Keratinocyte (primary cell): Measurements from ENCODE around the gene COLGALT1. TPM values are rescaled to one million over a fixed set of nuclear protein-coding genes. Genes with fewer than 3 reads are reported as not detected.

ENCODE experiments used
- DNase-seq: peaks from one replicate; pipeline ENCODE4 v3.0.0-alpha.2; 2011; ENCODE audit warnings: low read depth, missing footprints, low spot score
- FAIRE-seq: peaks from 2 replicates; lab custom pipeline; 2011; peaks lifted over from hg19 to GRCh38; lab: Jason Lieb, UNC
- H2AFZ ChIP-seq: 2 replicates; pipeline ENCODE4 v1.6.0; 2012; ENCODE audit warnings: low read length, control low read depth, inconsistent platforms; ENCODE audit not compliant: control insufficient read depth
- H3K27ac ChIP-seq: 2 replicates; pipeline ENCODE4 v1.5.1; 2011; ENCODE audit warnings: low read length; ENCODE audit not compliant: control insufficient read depth, insufficient read depth
- H3K27me3 ChIP-seq: 3 replicates; pipeline ENCODE4 v1.6.0; 2011; ENCODE audit warnings: low read length; ENCODE audit not compliant: control insufficient read depth, insufficient read depth; ENCODE audit errors: extremely low read depth
- H3K36me3 ChIP-seq, 2 experiments: 2 replicates in 1 of 2; 3 replicates in 1 of 2; pipeline ENCODE4 v1.5.1; 2011; ENCODE audit warnings: low read length in 2 of 2, mild to moderate bottlenecking in 1 of 2; ENCODE audit not compliant: control insufficient read depth in 2 of 2, insufficient read depth in 2 of 2; ENCODE audit errors: extremely low read depth in 1 of 2
- H3K4me1 ChIP-seq: 3 replicates; pipeline ENCODE4 v1.5.1; 2011; ENCODE audit warnings: low read length; ENCODE audit not compliant: control insufficient read depth, insufficient read depth; ENCODE audit errors: extremely low read depth
- H3K4me2 ChIP-seq: 3 replicates; pipeline ENCODE4 v1.6.0; 2011; ENCODE audit warnings: low read depth, low read length; ENCODE audit not compliant: control insufficient read depth, insufficient read depth; ENCODE audit errors: extremely low read depth
- H3K4me3 ChIP-seq, 3 experiments: fragments of 200-600 bp in 1 of 3; sonication (generic) in 1 of 3; 2 replicates in 2 of 3; 3 replicates in 1 of 3; pipeline ENCODE4 v1.5.1; 2011 to 2016; ENCODE audit warnings: low read length in 3 of 3, mild to moderate bottlenecking in 3 of 3, control low read depth in 2 of 3, inconsistent platforms in 1 of 3, low read depth in 1 of 3, mixed read lengths in 1 of 3, mixed run types in 1 of 3, moderate library complexity in 1 of 3; ENCODE audit not compliant: control insufficient read depth in 2 of 3, insufficient read depth in 2 of 3; ENCODE audit errors: extremely low read depth in 1 of 3
- H3K79me2 ChIP-seq: 2 replicates; pipeline ENCODE4 v1.6.0; 2012; ENCODE audit warnings: low read length; ENCODE audit not compliant: control insufficient read depth, insufficient read depth
- H3K9ac ChIP-seq: 3 replicates; pipeline ENCODE4 v1.6.0; 2011; ENCODE audit warnings: low read length; ENCODE audit not compliant: control insufficient read depth, insufficient read depth; ENCODE audit errors: extremely low read depth
- H3K9me1 ChIP-seq: 3 replicates; pipeline ENCODE4 v1.6.0; 2011; ENCODE audit warnings: low read length; ENCODE audit not compliant: control insufficient read depth, insufficient read depth; ENCODE audit errors: extremely low read depth
- H3K9me3 ChIP-seq: 2 replicates; pipeline ENCODE4 v1.5.1; 2012; ENCODE audit warnings: low read depth, low read length; ENCODE audit not compliant: control insufficient read depth
- H4K20me1 ChIP-seq: 3 replicates; pipeline ENCODE4 v1.6.0; 2011; ENCODE audit warnings: low read length; ENCODE audit not compliant: control insufficient read depth, insufficient read depth; ENCODE audit errors: extremely low read depth
- EZH2 ChIP-seq: IDR thresholded peaks from one replicate; pipeline ENCODE4 v1.6.1; 2012; ENCODE audit warnings: inconsistent platforms, mild to moderate bottlenecking, low read length, moderate library complexity
- dilution Hi-C: fragments of 300-500 bp; cut with MboI; formaldehyde crosslinking; loops from one replicate; pipeline ENCODE4 v1.7.0; 2020; ENCODE audit warnings: low sequenced_read_pairs; ENCODE audit not compliant: extremely low pct_ligation_motif_present
- polyA plus RNA-seq, 5 experiments: library from polyadenylated mRNA; depleted of rRNA in 3 of 5; stranded (reverse) in 3 of 5; stranded (forward) in 1 of 5; unstranded in 1 of 5; fragments of >200 nt; gene quantifications; 1 replicate in 1 of 5; 2 replicates in 3 of 5; 3 replicates in 1 of 5; pipeline versions ENCODE4 v1.2.1 to v1.2.3, GENCODE V29; 2011 to 2012; ENCODE audit warnings: missing spikeins in 2 of 5, low read depth in 1 of 5, low replicate concordance in 1 of 5
- TF ChIP-seq, protein P1 (sequence below), 3 experiments: IDR thresholded peaks in 1 of 3; conservative IDR thresholded peaks in 1 of 3; optimal IDR thresholded peaks in 1 of 3; 2 replicates in 2 of 3; 3 replicates in 1 of 3; pipeline versions ENCODE3 to v1.5.1; 2011; ENCODE audit warnings: low read length in 3 of 3, mild to moderate bottlenecking in 3 of 3, moderate library complexity in 2 of 3, control low read depth in 1 of 3, inconsistent platforms in 1 of 3; ENCODE audit not compliant: insufficient read depth in 2 of 3; ENCODE audit errors: extremely low read depth in 1 of 3

The COLGALT1 gene
- polyA plus RNA-seq, 1 donor (not counting 4 experiments of a cell fraction or from before 2014, with no cell fraction given) = 89.4 TPM

DNA sequence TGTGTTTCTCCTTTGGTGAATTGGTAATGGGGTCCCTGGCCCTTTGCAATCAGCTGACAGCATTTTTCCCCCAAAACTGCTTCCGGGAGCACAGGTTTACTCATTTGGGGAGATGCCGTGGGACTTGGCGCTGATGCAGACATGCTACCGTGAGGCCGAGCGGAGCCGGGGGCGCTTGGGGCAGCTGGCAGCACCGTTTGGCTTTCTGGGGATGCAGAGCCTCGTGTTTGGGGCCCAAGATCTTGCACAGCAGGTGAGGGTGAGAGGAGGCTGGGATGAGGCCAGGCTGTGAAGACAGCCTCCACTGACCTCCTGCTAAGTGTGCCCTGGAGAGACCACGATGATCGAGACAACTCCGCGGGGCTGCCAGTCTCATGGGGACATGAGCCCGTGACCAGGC lies 13.4 kb upstream of the COLGALT1 start:
- H3K9me1 ChIP-seq = no peaks in the 10 kb centered on the region
- no peaks in the 10 kb centered on the region for H3K36me3 ChIP-seq
- no peak for FAIRE-seq
- H3K79me2 ChIP-seq = no peaks in the 10 kb centered on the region
- no peak overlapping the region for H3K4me3 ChIP-seq
- no peak overlapping the region for H2AFZ ChIP-seq
- no peak for TF ChIP-seq EZH2
- TF ChIP-seq, protein P1, sequence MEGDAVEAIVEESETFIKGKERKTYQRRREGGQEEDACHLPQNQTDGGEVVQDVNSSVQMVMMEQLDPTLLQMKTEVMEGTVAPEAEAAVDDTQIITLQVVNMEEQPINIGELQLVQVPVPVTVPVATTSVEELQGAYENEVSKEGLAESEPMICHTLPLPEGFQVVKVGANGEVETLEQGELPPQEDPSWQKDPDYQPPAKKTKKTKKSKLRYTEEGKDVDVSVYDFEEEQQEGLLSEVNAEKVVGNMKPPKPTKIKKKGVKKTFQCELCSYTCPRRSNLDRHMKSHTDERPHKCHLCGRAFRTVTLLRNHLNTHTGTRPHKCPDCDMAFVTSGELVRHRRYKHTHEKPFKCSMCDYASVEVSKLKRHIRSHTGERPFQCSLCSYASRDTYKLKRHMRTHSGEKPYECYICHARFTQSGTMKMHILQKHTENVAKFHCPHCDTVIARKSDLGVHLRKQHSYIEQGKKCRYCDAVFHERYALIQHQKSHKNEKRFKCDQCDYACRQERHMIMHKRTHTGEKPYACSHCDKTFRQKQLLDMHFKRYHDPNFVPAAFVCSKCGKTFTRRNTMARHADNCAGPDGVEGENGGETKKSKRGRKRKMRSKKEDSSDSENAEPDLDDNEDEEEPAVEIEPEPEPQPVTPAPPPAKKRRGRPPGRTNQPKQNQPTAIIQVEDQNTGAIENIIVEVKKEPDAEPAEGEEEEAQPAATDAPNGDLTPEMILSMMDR (optimal IDR thresholded peaks at IDR 0.05 in 1 of 3, IDR thresholded peaks at IDR 0.05 in 1 of 3, conservative IDR thresholded peaks at IDR 0.05 in 1 of 3; ENCODE audit: extremely low read depth in 1 of 3, insufficient read depth in 2 of 3, low read length in 3 of 3) = no peak
- no peaks in the 10 kb centered on the region for H4K20me1 ChIP-seq
- no peak overlapping the region for H3K9ac ChIP-seq
- H3K27ac ChIP-seq = no peak overlapping the region
- H3K9me3 ChIP-seq = no peaks in the 10 kb centered on the region
- H3K27me3 ChIP-seq = peaks cover 14% of the 10 kb centered on the region
- peaks cover 7% of the 10 kb centered on the region for H3K4me1 ChIP-seq
- dilution Hi-C loops = no loop called here
- no peak overlapping the region for H3K4me2 ChIP-seq
- DNase-seq = no peak

DNA sequence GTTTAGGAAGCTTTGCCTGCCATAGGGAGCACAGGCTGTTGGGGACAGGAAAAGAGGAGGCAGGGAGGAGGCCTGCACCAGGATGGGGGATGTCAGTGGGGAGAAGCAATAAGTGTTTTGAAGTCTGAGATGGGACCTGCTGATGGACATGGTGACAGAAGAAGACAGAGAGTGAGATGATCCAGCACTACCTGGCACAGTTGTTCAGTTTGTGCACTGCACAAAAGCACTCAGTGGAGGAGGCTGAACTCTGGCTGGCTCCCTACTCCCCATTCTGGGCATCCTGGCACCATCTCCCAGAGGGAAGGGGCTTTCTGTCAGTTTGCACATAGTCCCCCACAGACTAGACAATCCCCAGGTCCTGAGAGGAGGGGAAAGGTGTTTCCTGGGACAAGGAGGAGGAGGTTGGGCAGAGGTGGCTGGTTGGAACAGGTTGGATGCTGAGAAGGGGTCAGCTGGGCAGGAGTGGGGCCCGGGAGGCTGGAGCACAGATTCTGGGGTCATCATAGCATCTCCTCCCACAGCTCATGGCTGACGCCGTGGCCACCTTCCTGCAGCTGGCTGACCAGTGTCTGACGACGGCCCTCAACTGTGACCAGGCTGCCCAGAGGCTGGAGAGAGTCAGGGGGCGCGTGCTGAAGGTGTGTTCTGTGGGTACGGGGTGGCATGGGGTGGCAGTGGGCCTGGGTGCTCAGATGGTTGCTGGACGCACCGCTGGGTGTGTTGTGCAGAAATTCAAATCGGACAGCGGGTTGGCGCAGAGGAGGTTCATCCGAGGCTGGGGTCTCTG lies 12.5 kb upstream of the COLGALT1 start:
- dilution Hi-C loops = no loop called here
- no peak for FAIRE-seq

More for the DNA sequence above, 12.5 kb upstream of the COLGALT1 start:
- no peaks in the 10 kb centered on the region for H3K9me1 ChIP-seq
- no peaks in the 10 kb centered on the region for H3K9me3 ChIP-seq
- H3K4me2 ChIP-seq = no peak overlapping the region
- no peak for TF ChIP-seq EZH2
- TF ChIP-seq, protein P1 (optimal IDR thresholded peaks at IDR 0.05 in 1 of 3, IDR thresholded peaks at IDR 0.05 in 1 of 3, conservative IDR thresholded peaks at IDR 0.05 in 1 of 3; ENCODE audit: extremely low read depth in 1 of 3, insufficient read depth in 2 of 3, low read length in 3 of 3) = no peak
- no peaks in the 10 kb centered on the region for H3K79me2 ChIP-seq
- H3K4me1 ChIP-seq = peaks cover 7% of the 10 kb centered on the region
- no peak for DNase-seq
- no peak overlapping the region for H2AFZ ChIP-seq
- H3K36me3 ChIP-seq = no peaks in the 10 kb centered on the region
- H4K20me1 ChIP-seq = no peaks in the 10 kb centered on the region
- H3K9ac ChIP-seq = no peak overlapping the region
- no peak overlapping the region for H3K4me3 ChIP-seq
- H3K27ac ChIP-seq = no peak overlapping the region
- peaks cover 10% of the 10 kb centered on the region for H3K27me3 ChIP-seq
